ENCODE data around the gene PHC2. TPM values are rescaled to one million over a fixed set of nuclear protein-coding genes. Genes with fewer than 3 reads are reported as not detected.

PHC2 gene
- total RNA-seq, 1 donor from 2014 or later, result 99.5 TPM

DNA sequence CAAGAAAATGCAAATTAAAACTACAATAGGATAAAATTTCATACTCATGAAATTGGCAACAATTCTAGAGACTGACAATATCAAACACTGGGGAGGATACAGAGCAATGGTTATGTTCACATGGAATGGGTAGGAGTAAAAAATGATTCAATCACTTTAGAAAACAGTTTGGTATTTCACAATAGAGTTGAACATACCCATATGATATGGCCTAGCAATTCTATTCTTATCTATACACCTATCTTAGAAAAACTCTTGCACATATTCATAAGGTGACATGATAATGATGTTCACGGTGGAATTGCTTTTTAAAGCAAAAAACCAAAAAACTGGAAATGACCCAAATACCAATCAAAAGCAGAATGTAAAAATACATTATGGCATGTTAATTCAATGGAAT lies 28.7 kb downstream of the PHC2 start:
- peaks cover 7% of the 10 kb centered on the region for H3K36me3 Mint-ChIP-seq

DNA sequence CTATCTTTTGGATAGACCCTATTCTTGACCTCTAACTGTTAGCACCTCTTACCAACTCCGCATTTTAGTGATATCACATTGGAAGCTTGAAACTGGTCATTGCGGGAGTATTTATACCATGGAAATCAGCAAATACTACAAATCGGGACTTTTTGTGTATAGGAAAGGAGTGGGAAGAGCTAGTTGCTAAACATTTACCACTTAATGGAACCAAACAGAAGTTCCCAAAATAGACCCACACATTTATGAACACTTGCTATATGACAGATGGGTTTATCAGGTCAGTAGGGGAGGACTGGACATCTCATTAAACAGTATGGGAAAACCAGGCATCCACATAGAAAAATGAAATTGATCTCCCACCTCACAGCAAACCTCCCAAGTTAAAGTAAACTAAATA lies 29.4 kb downstream of the PHC2 start:
- Mint-ChIP-seq H3K36me3 (peaks cover 4% of the 10 kb centered on the region), H3K9me3 (peaks cover 17% of the 10 kb centered on the region), H3K4me1 (peaks cover 3% of the 10 kb centered on the region), H3K4me3 (no peak overlapping the region), H3K27me3 (ENCODE audit: low read depth) (no peaks in the 10 kb centered on the region), H3K27ac (no peak overlapping the region)
- DNase-seq (ENCODE audit: low spot score in 2 of 2, unreplicated experiment in 2 of 2), result no peak
- TF ChIP-seq, protein P1, sequence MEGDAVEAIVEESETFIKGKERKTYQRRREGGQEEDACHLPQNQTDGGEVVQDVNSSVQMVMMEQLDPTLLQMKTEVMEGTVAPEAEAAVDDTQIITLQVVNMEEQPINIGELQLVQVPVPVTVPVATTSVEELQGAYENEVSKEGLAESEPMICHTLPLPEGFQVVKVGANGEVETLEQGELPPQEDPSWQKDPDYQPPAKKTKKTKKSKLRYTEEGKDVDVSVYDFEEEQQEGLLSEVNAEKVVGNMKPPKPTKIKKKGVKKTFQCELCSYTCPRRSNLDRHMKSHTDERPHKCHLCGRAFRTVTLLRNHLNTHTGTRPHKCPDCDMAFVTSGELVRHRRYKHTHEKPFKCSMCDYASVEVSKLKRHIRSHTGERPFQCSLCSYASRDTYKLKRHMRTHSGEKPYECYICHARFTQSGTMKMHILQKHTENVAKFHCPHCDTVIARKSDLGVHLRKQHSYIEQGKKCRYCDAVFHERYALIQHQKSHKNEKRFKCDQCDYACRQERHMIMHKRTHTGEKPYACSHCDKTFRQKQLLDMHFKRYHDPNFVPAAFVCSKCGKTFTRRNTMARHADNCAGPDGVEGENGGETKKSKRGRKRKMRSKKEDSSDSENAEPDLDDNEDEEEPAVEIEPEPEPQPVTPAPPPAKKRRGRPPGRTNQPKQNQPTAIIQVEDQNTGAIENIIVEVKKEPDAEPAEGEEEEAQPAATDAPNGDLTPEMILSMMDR (IDR thresholded peaks at IDR 0.05; ENCODE audit: unreplicated experiment), result no peak

More for the DNA sequence above, 28.7 kb downstream of the PHC2 start:
- Mint-ChIP-seq H3K27me3 (ENCODE audit: low read depth) (no peaks in the 10 kb centered on the region), H3K27ac (no peak overlapping the region), H3K4me3 (no peak overlapping the region), H3K4me1 (no peaks in the 10 kb centered on the region), H3K9me3 (peaks cover 23% of the 10 kb centered on the region)
- DNase-seq (ENCODE audit: low spot score in 2 of 2, unreplicated experiment in 2 of 2), result no peak
- TF ChIP-seq, protein P1 (IDR thresholded peaks at IDR 0.05; ENCODE audit: unreplicated experiment), result no peak

DNA sequence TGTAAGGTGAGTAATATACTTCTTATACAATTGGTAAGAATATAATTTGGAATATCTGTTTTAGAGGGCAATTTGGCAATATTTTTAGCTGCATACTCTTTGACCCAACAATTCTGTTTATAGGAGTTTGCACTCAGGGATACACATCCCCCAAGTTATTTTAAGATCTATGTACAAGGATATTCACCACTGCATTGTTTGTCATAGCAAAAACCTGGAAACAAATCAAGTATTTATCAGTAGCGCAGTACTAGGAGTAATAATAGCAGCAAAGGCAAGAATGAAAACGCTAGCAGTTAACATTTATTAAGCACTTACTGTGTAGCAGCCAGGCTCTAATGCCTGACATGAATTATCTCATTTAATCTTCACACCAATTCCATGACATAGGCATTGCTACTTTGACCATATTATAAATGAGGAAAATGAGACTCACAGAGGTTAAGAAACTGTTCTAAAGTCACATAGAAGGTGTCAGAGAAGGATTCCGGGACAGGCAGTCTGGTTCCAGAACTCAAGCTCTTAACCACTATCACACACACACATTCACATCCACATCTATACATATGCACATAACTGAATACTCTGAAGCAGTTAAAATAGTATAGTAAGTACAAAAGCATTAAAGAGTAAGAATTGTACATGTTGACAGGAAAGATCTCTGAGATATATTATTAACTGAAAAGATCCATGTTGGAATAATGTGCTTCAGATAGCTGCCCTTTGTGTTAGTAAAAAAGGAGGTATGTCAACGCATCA lies 30.6 kb downstream of the PHC2 start:
- Mint-ChIP-seq H3K9me3 (peaks cover 9% of the 10 kb centered on the region), H3K4me3 (no peak overlapping the region), H3K27ac (no peak overlapping the region), H3K36me3 (peaks cover 2% of the 10 kb centered on the region), H3K27me3 (ENCODE audit: low read depth) (no peaks in the 10 kb centered on the region), H3K4me1 (peaks cover 5% of the 10 kb centered on the region)
- DNase-seq (ENCODE audit: low spot score in 2 of 2, unreplicated experiment in 2 of 2), result no peak
- TF ChIP-seq, protein P1 (IDR thresholded peaks at IDR 0.05; ENCODE audit: unreplicated experiment), result no peak

DNA sequence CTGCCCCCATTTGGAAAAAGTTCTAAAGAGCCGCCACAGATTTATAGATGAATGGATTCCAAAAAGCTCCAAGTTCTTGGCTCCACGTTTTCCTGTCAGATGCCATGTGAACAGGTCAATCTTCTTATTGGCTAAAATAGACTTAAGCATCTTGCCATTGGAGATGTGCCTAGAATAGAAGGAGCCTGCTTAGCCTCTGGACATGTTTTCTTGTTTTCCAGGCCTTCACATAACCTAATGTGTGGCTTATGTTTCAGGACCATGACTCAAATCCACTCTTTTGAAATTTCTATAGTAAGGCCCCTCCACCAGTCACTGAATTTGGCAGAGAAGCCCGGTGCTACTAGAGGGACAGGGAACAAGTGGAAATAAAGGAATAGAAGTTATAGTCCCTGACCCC lies 31.5 kb downstream of the PHC2 start:
- H3K27me3 Mint-ChIP-seq (ENCODE audit: low read depth), result no peaks in the 10 kb centered on the region
- no peak for DNase-seq (ENCODE audit: low spot score in 2 of 2, unreplicated experiment in 2 of 2)
- peaks cover 5% of the 10 kb centered on the region for H3K4me1 Mint-ChIP-seq
- no peak overlapping the region for H3K4me3 Mint-ChIP-seq
- no peak overlapping the region for H3K27ac Mint-ChIP-seq
- TF ChIP-seq, protein P1 (IDR thresholded peaks at IDR 0.05; ENCODE audit: unreplicated experiment), result no peak
- H3K36me3 Mint-ChIP-seq, result peaks cover 2% of the 10 kb centered on the region
- peaks cover 5% of the 10 kb centered on the region for H3K9me3 Mint-ChIP-seq

DNA sequence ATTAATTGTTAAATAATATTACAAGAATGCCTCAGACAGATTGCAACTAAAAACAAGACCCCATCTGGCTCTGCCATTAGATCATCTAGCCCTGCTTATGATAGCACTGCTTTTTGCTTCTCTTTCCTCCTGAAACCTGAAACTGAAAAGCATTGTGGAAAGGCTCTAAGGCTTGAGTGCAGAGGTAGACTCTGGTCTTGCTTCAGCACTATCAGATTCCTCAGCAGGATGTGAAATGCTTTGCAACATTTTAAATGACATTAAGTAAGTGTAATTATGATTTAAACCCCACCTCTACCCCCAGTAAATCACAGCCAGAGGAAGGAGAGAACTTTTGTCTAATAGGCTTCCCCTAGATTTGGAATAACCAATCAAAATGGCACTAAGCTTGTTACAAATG lies 32.9 kb downstream of the PHC2 start:
- Mint-ChIP-seq H3K4me3 (no peak overlapping the region), H3K9me3 (no peaks in the 10 kb centered on the region), H3K27ac (no peak overlapping the region), H3K36me3 (peaks cover 2% of the 10 kb centered on the region), H3K4me1 (peaks cover 13% of the 10 kb centered on the region), H3K27me3 (ENCODE audit: low read depth) (no peaks in the 10 kb centered on the region)
- no peak for DNase-seq (ENCODE audit: low spot score in 2 of 2, unreplicated experiment in 2 of 2)
- TF ChIP-seq, protein P1 (IDR thresholded peaks at IDR 0.05; ENCODE audit: unreplicated experiment), result no peak

Measured in mesothelial cell of epicardium (in vitro differentiated cells).